ENCODE measurements around the gene BLZF1.
"Not testable (repeated sequence)": the region's sequence is repeated elsewhere in the genome, so short reads cannot be mapped to it uniquely, and the experiment has no call there.

BLZF1 gene

DNA sequence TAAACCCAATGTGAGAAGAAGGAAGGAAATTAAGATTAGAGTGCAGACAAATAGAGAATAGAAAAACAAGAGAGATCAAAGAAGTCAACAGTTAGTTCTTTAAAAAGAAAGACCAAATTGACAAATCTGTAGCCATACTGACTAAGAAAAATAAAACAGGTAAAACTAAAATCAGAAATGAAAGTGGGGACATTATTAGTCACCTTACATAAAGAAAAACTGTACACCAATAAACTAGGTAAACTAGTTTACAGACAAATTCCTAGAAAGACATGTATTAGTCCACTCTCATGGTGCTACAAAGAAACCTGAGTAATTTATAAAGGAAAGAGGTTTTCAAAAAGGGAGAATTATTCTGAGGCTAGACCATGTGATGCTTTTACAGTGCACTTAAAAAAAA, 22.3 kb downstream of the BLZF1 start:
- H3K4me3 ChIP-seq (ENCODE audit: low read length) = no peak overlapping the region
- no peaks in the 10 kb centered on the region for H3K9me3 ChIP-seq (ENCODE audit: insufficient read depth, low read length)
- H3K4me2 ChIP-seq (ENCODE audit: low read length) = no peak overlapping the region
- peaks cover 9% of the 10 kb centered on the region for H3K4me1 ChIP-seq (ENCODE audit: low read length)
- H2AFZ ChIP-seq (ENCODE audit: low read depth, low read length) = no peak overlapping the region
- no peaks in the 10 kb centered on the region for H4K20me1 ChIP-seq (ENCODE audit: insufficient read depth, low read length)
- no peak overlapping the region for H3K9ac ChIP-seq (ENCODE audit: low read length)
- peaks cover 22% of the 10 kb centered on the region for H3K36me3 ChIP-seq (replicated peaks; ENCODE audit: low read depth, low read length)
- H3K79me2 ChIP-seq (ENCODE audit: low read length) = no peaks in the 10 kb centered on the region
- no peak overlapping the region for H3K27ac ChIP-seq (ENCODE audit: low read length)
- no peak for TF ChIP-seq EZH2phosphoT487 (IDR thresholded peaks at IDR 0.05; ENCODE audit: low read depth)
- H3K27me3 ChIP-seq (ENCODE audit: low read depth, low read length) = no peaks in the 10 kb centered on the region

DNA sequence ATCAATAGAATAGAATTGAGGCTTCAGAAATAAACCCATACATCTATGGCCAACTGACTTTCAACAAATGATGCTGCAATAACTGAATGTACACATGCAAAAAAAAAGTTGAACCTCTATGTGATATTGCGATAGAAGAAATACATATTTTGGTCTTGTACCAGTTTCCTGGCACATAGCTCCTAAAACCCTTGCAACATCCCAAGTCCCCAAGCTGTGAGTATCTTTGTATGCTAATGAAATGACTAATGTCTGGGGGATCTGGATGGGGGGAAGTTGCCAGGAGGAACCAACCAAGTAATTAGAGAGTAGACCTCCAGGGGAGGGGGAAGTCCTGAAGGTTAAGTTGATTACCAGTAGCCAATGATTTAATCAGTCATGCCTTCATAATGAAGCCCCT, 24.4 kb downstream of the BLZF1 start:
- Histone ChIP-seq H3K4me3 (ENCODE audit: low read length) (no peak overlapping the region), H3K36me3 (replicated peaks; ENCODE audit: low read depth, low read length) (peaks cover 16% of the 10 kb centered on the region), H3K9ac (ENCODE audit: low read length) (no peak overlapping the region), H3K9me3 (ENCODE audit: insufficient read depth, low read length) (no peaks in the 10 kb centered on the region), H4K20me1 (ENCODE audit: insufficient read depth, low read length) (no peaks in the 10 kb centered on the region), H3K4me2 (ENCODE audit: low read length) (no peak overlapping the region), H2AFZ (ENCODE audit: low read depth, low read length) (no peak overlapping the region), H3K79me2 (ENCODE audit: low read length) (no peaks in the 10 kb centered on the region), H3K4me1 (ENCODE audit: low read length) (peaks cover 9% of the 10 kb centered on the region), H3K27me3 (ENCODE audit: low read depth, low read length) (no peaks in the 10 kb centered on the region), H3K27ac (ENCODE audit: low read length) (no peak overlapping the region)
- TF ChIP-seq EZH2phosphoT487 (IDR thresholded peaks at IDR 0.05; ENCODE audit: low read depth) = no peak
- TF ChIP-seq, protein P1, sequence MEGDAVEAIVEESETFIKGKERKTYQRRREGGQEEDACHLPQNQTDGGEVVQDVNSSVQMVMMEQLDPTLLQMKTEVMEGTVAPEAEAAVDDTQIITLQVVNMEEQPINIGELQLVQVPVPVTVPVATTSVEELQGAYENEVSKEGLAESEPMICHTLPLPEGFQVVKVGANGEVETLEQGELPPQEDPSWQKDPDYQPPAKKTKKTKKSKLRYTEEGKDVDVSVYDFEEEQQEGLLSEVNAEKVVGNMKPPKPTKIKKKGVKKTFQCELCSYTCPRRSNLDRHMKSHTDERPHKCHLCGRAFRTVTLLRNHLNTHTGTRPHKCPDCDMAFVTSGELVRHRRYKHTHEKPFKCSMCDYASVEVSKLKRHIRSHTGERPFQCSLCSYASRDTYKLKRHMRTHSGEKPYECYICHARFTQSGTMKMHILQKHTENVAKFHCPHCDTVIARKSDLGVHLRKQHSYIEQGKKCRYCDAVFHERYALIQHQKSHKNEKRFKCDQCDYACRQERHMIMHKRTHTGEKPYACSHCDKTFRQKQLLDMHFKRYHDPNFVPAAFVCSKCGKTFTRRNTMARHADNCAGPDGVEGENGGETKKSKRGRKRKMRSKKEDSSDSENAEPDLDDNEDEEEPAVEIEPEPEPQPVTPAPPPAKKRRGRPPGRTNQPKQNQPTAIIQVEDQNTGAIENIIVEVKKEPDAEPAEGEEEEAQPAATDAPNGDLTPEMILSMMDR (IDR thresholded peaks at IDR 0.05; ENCODE audit: low read depth, low read length) = no peak

DNA sequence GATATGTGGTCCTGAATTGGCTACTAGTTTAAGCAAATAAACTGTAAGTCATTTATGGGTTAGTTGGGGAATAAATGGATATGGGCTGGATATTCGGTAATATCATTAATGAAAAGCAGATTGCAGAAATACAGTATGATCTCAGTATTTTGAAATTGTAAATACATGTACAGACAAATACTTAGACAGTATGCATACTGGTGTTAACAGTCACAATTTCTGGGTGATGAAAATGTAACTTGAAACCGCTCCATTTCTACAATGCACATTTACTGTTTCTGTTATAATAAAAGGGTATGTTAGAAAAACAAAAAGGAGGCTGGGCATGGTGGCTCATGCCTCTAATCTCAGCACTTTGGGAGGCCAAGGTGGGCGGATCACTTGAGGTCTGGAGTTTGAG, 28.0 kb downstream of the BLZF1 start:
- TF ChIP-seq, protein P1 (IDR thresholded peaks at IDR 0.05; ENCODE audit: low read depth, low read length) = no peak
- no peak for TF ChIP-seq EZH2phosphoT487 (IDR thresholded peaks at IDR 0.05; ENCODE audit: low read depth)
- no peak overlapping the region for H3K4me3 ChIP-seq (ENCODE audit: low read length)
- no peaks in the 10 kb centered on the region for H3K9me3 ChIP-seq (ENCODE audit: insufficient read depth, low read length)
- no peaks in the 10 kb centered on the region for H3K79me2 ChIP-seq (ENCODE audit: low read length)
- no peak overlapping the region for H3K9ac ChIP-seq (ENCODE audit: low read length)
- peaks cover 5% of the 10 kb centered on the region for H3K36me3 ChIP-seq (replicated peaks; ENCODE audit: low read depth, low read length)
- no peak overlapping the region for H3K27ac ChIP-seq (ENCODE audit: low read length)
- no peak overlapping the region for H3K4me2 ChIP-seq (ENCODE audit: low read length)
- no peaks in the 10 kb centered on the region for H4K20me1 ChIP-seq (ENCODE audit: insufficient read depth, low read length)
- H3K4me1 ChIP-seq (ENCODE audit: low read length) = no peaks in the 10 kb centered on the region
- H2AFZ ChIP-seq (ENCODE audit: low read depth, low read length) = no peak overlapping the region
- no peaks in the 10 kb centered on the region for H3K27me3 ChIP-seq (ENCODE audit: low read depth, low read length)

DNA sequence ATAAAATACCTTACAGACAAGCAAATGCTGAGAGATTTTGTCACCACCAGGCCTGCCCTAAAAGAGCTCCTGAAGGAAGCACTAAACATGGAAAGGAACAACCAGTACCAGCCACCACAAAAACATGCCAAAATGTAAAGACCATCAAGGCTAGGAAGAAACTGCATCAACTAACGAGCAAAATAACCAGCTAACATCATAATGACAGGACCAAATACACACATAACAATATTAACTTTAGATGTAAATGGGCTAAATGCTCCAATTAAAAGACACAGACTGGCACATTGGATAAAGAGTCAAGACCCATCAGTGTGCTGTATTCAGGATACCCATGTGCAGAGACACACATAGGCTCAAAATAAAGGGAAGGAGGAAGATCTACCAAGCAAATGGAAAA, 34.6 kb downstream of the BLZF1 start:
- not testable (repeated sequence) for H3K79me2 ChIP-seq (ENCODE audit: low read length); H3K4me2 ChIP-seq (ENCODE audit: low read length); H3K4me1 ChIP-seq (ENCODE audit: low read length); H3K36me3 ChIP-seq (replicated peaks; ENCODE audit: low read depth, low read length); H3K27ac ChIP-seq (ENCODE audit: low read length); H3K4me3 ChIP-seq (ENCODE audit: low read length); H4K20me1 ChIP-seq (ENCODE audit: insufficient read depth, low read length); H2AFZ ChIP-seq (ENCODE audit: low read depth, low read length); H3K9me3 ChIP-seq (ENCODE audit: insufficient read depth, low read length); H3K27me3 ChIP-seq (ENCODE audit: low read depth, low read length); H3K9ac ChIP-seq (ENCODE audit: low read length)

DNA sequence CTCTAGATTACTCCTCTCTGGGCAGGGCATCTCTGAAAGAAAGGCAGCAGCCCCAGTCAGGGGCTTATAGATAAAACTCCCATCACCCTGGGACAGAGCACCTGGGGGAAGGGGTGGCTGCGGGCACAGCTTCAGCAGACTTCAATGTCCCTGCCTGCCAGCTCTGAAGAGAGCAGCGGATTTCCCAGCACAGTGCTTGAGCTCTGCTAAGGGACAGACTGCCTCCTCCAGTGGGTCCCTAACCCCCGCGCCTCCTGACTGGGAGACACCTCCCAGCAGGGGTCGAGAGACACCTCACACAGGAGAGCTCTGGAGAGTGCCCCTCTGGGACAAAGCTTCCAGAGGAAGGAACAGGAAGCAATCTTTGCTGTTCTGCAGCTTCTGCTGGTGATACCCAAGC, 40.3 kb downstream of the BLZF1 start:
- H3K79me2 ChIP-seq (ENCODE audit: low read length); H3K4me3 ChIP-seq (ENCODE audit: low read length); H3K27ac ChIP-seq (ENCODE audit: low read length); H2AFZ ChIP-seq (ENCODE audit: low read depth, low read length); H3K9ac ChIP-seq (ENCODE audit: low read length); H3K36me3 ChIP-seq (replicated peaks; ENCODE audit: low read depth, low read length); H3K27me3 ChIP-seq (ENCODE audit: low read depth, low read length); H3K4me2 ChIP-seq (ENCODE audit: low read length); H3K4me1 ChIP-seq (ENCODE audit: low read length); H3K9me3 ChIP-seq (ENCODE audit: insufficient read depth, low read length); H4K20me1 ChIP-seq (ENCODE audit: insufficient read depth, low read length): not testable (repeated sequence)

DNA sequence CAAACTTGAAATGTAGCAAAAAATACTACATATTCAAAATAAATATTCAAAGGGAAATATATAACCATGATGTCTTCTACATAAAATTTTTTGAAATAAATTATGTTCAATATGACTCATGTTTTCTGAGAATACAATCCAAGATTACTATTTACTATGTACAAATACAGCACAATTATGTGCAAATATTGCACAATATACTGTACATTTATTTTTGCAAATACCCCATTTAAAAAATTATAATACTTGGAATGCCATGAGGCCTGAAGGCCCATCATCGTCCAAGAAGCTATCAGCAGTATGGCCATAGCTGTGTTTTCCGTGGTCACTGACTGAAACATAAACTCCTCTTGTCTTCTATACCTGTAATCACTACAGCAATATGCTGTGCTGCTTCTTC, 47.0 kb downstream of the BLZF1 start:
- no peaks in the 10 kb centered on the region for H3K4me1 ChIP-seq (ENCODE audit: low read length)
- H3K36me3 ChIP-seq (replicated peaks; ENCODE audit: low read depth, low read length) = no peaks in the 10 kb centered on the region
- H3K4me2 ChIP-seq (ENCODE audit: low read length) = no peak overlapping the region
- H3K9ac ChIP-seq (ENCODE audit: low read length) = no peak overlapping the region
- no peaks in the 10 kb centered on the region for H4K20me1 ChIP-seq (ENCODE audit: insufficient read depth, low read length)
- no peaks in the 10 kb centered on the region for H3K27me3 ChIP-seq (ENCODE audit: low read depth, low read length)
- H3K4me3 ChIP-seq (ENCODE audit: low read length) = no peak overlapping the region
- H3K27ac ChIP-seq (ENCODE audit: low read length) = no peak overlapping the region
- no peak overlapping the region for H2AFZ ChIP-seq (ENCODE audit: low read depth, low read length)
- no peaks in the 10 kb centered on the region for H3K79me2 ChIP-seq (ENCODE audit: low read length)
- H3K9me3 ChIP-seq (ENCODE audit: insufficient read depth, low read length) = no peaks in the 10 kb centered on the region
- TF ChIP-seq, protein P1 (IDR thresholded peaks at IDR 0.05; ENCODE audit: low read depth, low read length) = no peak
- TF ChIP-seq EZH2phosphoT487 (IDR thresholded peaks at IDR 0.05; ENCODE audit: low read depth) = no peak

Measured in OCI-LY3 (cell line).